Measurements from ENCODE around the gene GRK1. TPM values are rescaled to one million over a fixed set of nuclear protein-coding genes. Genes with fewer than 3 reads are reported as not detected.

The GRK1 gene
- polyA plus RNA-seq, 1 donor, result 0.16 TPM

- H3K36me3 ChIP-seq (ENCODE audit: control insufficient read depth, insufficient read depth, low read length), result peaks cover 66% of the 10 kb centered on the region
These were observed 27.3 kb upstream of the GRK1 start for GRCh38 chr13:113639616-113640262.

GRCh38 chr13:113641426-113641825 is 25.6 kb upstream of the GRK1 start:
- Histone ChIP-seq H3K4me1 (ENCODE audit: control insufficient read depth, insufficient read depth, low read length) (no peaks in the 10 kb centered on the region), H3K27me3 (ENCODE audit: control insufficient read depth, insufficient read depth, low read length) (no peaks in the 10 kb centered on the region), H3K36me3 (ENCODE audit: control insufficient read depth, insufficient read depth, low read length) (peaks cover 50% of the 10 kb centered on the region), H3K9me3 (ENCODE audit: control insufficient read depth, low read depth, low read length) (peaks cover 24% of the 10 kb centered on the region), H3K4me3 (ENCODE audit: low read length) (no peak overlapping the region), H3K27ac (ENCODE audit: low read length) (no peak overlapping the region)
- 100% methylated on average over 2 of the region's 7 CpGs for WGBS (ENCODE audit: insufficient coverage, low lambda C conversion rate)
- no peak for DNase-seq

More at GRCh38 chr13:113639616-113640262, 27.3 kb upstream of the GRK1 start:
- no peak overlapping the region for H3K4me3 ChIP-seq (ENCODE audit: low read length)
- 100% methylated on average over 3 of the region's 27 CpGs for WGBS (ENCODE audit: insufficient coverage, low lambda C conversion rate)
- no peaks in the 10 kb centered on the region for H3K4me1 ChIP-seq (ENCODE audit: control insufficient read depth, insufficient read depth, low read length)
- no peak for DNase-seq
- no peaks in the 10 kb centered on the region for H3K27me3 ChIP-seq (ENCODE audit: control insufficient read depth, insufficient read depth, low read length)
- H3K9me3 ChIP-seq (ENCODE audit: control insufficient read depth, low read depth, low read length), result peaks cover 26% of the 10 kb centered on the region
- no peak overlapping the region for H3K27ac ChIP-seq (ENCODE audit: low read length)

GRCh38 chr13:113642563-113642962 is 24.5 kb upstream of the GRK1 start:
- WGBS (ENCODE audit: insufficient coverage, low lambda C conversion rate), result 100% methylated on average over 1 of the region's 2 CpGs
- no peak for DNase-seq
- H3K27me3 ChIP-seq (ENCODE audit: control insufficient read depth, insufficient read depth, low read length), result no peaks in the 10 kb centered on the region
- H3K9me3 ChIP-seq (ENCODE audit: control insufficient read depth, low read depth, low read length), result peaks cover 21% of the 10 kb centered on the region
- H3K36me3 ChIP-seq (ENCODE audit: control insufficient read depth, insufficient read depth, low read length), result peaks cover 38% of the 10 kb centered on the region
- no peak overlapping the region for H3K27ac ChIP-seq (ENCODE audit: low read length)
- H3K4me1 ChIP-seq (ENCODE audit: control insufficient read depth, insufficient read depth, low read length), result no peaks in the 10 kb centered on the region
- no peak overlapping the region for H3K4me3 ChIP-seq (ENCODE audit: low read length)

- 100% methylated on average over 1 of the region's 5 CpGs for WGBS (ENCODE audit: insufficient coverage, low lambda C conversion rate)
- no peak for DNase-seq
- Histone ChIP-seq H3K9me3 (ENCODE audit: control insufficient read depth, low read depth, low read length) (peaks cover 15% of the 10 kb centered on the region), H3K4me3 (ENCODE audit: low read length) (no peak overlapping the region), H3K36me3 (ENCODE audit: control insufficient read depth, insufficient read depth, low read length) (peaks cover 29% of the 10 kb centered on the region), H3K27me3 (ENCODE audit: control insufficient read depth, insufficient read depth, low read length) (no peaks in the 10 kb centered on the region), H3K27ac (ENCODE audit: low read length) (no peak overlapping the region), H3K4me1 (ENCODE audit: control insufficient read depth, insufficient read depth, low read length) (no peaks in the 10 kb centered on the region)
These were observed 23.4 kb upstream of the GRK1 start for GRCh38 chr13:113643593-113643992.

- no peak for DNase-seq
- Histone ChIP-seq H3K36me3 (ENCODE audit: control insufficient read depth, insufficient read depth, low read length) (peaks cover 19% of the 10 kb centered on the region), H3K4me3 (ENCODE audit: low read length) (no peak overlapping the region), H3K9me3 (ENCODE audit: control insufficient read depth, low read depth, low read length) (peaks cover 12% of the 10 kb centered on the region), H3K4me1 (ENCODE audit: control insufficient read depth, insufficient read depth, low read length) (no peaks in the 10 kb centered on the region), H3K27me3 (ENCODE audit: control insufficient read depth, insufficient read depth, low read length) (no peaks in the 10 kb centered on the region), H3K27ac (ENCODE audit: low read length) (no peak overlapping the region)
- WGBS (ENCODE audit: insufficient coverage, low lambda C conversion rate), result 100% methylated on average over 1 of the region's 1 CpG
These were observed 22.2 kb upstream of the GRK1 start for GRCh38 chr13:113644800-113645199.

- no peak overlapping the region for H3K27ac ChIP-seq (ENCODE audit: low read length)
- peaks cover 14% of the 10 kb centered on the region for H3K36me3 ChIP-seq (ENCODE audit: control insufficient read depth, insufficient read depth, low read length)
- no peak overlapping the region for H3K4me3 ChIP-seq (ENCODE audit: low read length)
- no peak for DNase-seq
- no peaks in the 10 kb centered on the region for H3K4me1 ChIP-seq (ENCODE audit: control insufficient read depth, insufficient read depth, low read length)
- H3K27me3 ChIP-seq (ENCODE audit: control insufficient read depth, insufficient read depth, low read length), result no peaks in the 10 kb centered on the region
- no CpG with 5 or more reads among the region's 9 CpGs for WGBS (ENCODE audit: insufficient coverage, low lambda C conversion rate)
- H3K9me3 ChIP-seq (ENCODE audit: control insufficient read depth, low read depth, low read length), result peaks cover 9% of the 10 kb centered on the region
These were observed 21.7 kb upstream of the GRK1 start for GRCh38 chr13:113645329-113645728.

GRCh38 chr13:113646376-113646775 is 20.6 kb upstream of the GRK1 start:
- no peak for DNase-seq
- Histone ChIP-seq H3K27ac (ENCODE audit: low read length) (no peak overlapping the region), H3K9me3 (ENCODE audit: control insufficient read depth, low read depth, low read length) (peaks cover 9% of the 10 kb centered on the region), H3K36me3 (ENCODE audit: control insufficient read depth, insufficient read depth, low read length) (peaks cover 10% of the 10 kb centered on the region), H3K27me3 (ENCODE audit: control insufficient read depth, insufficient read depth, low read length) (no peaks in the 10 kb centered on the region), H3K4me3 (ENCODE audit: low read length) (no peak overlapping the region), H3K4me1 (ENCODE audit: control insufficient read depth, insufficient read depth, low read length) (no peaks in the 10 kb centered on the region)
- WGBS (ENCODE audit: insufficient coverage, low lambda C conversion rate), result 90% methylated on average over 2 of the region's 11 CpGs

GRCh38 chr13:113646921-113647340 is 20.1 kb upstream of the GRK1 start:
- no peak overlapping the region for H3K4me3 ChIP-seq (ENCODE audit: low read length)
- peaks cover 9% of the 10 kb centered on the region for H3K9me3 ChIP-seq (ENCODE audit: control insufficient read depth, low read depth, low read length)
- H3K27ac ChIP-seq (ENCODE audit: low read length), result no peak overlapping the region
- peaks cover 4% of the 10 kb centered on the region for H3K36me3 ChIP-seq (ENCODE audit: control insufficient read depth, insufficient read depth, low read length)
- H3K27me3 ChIP-seq (ENCODE audit: control insufficient read depth, insufficient read depth, low read length), result no peaks in the 10 kb centered on the region
- H3K4me1 ChIP-seq (ENCODE audit: control insufficient read depth, insufficient read depth, low read length), result no peaks in the 10 kb centered on the region
- DNase-seq, result no peak
- WGBS (ENCODE audit: insufficient coverage, low lambda C conversion rate), result no CpG with 5 or more reads among the region's 10 CpGs

- Histone ChIP-seq H3K27ac (ENCODE audit: low read length) (no peak overlapping the region), H3K27me3 (ENCODE audit: control insufficient read depth, insufficient read depth, low read length) (no peaks in the 10 kb centered on the region), H3K4me3 (ENCODE audit: low read length) (no peak overlapping the region), H3K4me1 (ENCODE audit: control insufficient read depth, insufficient read depth, low read length) (no peaks in the 10 kb centered on the region), H3K9me3 (ENCODE audit: control insufficient read depth, low read depth, low read length) (peaks cover 5% of the 10 kb centered on the region), H3K36me3 (ENCODE audit: control insufficient read depth, insufficient read depth, low read length) (no peaks in the 10 kb centered on the region)
- WGBS (ENCODE audit: insufficient coverage, low lambda C conversion rate), result no CpG with 5 or more reads among the region's 42 CpGs
- peak in 1 of 2 donors; percentile 15 for DNase-seq
These were observed 19.4 kb upstream of the GRK1 start for GRCh38 chr13:113647351-113648215.

- DNase-seq, result no peak
- H3K36me3 ChIP-seq (ENCODE audit: control insufficient read depth, insufficient read depth, low read length), result no peaks in the 10 kb centered on the region
- peaks cover 5% of the 10 kb centered on the region for H3K9me3 ChIP-seq (ENCODE audit: control insufficient read depth, low read depth, low read length)
- H3K27ac ChIP-seq (ENCODE audit: low read length), result no peak overlapping the region
- no peaks in the 10 kb centered on the region for H3K4me1 ChIP-seq (ENCODE audit: control insufficient read depth, insufficient read depth, low read length)
- WGBS (ENCODE audit: insufficient coverage, low lambda C conversion rate), result no CpG with 5 or more reads among the region's 13 CpGs
- no peak overlapping the region for H3K4me3 ChIP-seq (ENCODE audit: low read length)
- no peaks in the 10 kb centered on the region for H3K27me3 ChIP-seq (ENCODE audit: control insufficient read depth, insufficient read depth, low read length)
These were observed 18.8 kb upstream of the GRK1 start for GRCh38 chr13:113648216-113648610.
